Naive thymus-derived CD8-positive, alpha-beta T cell (primary cell): ENCODE results near the gene EPHA6. TPM values are rescaled to one million over a fixed set of nuclear protein-coding genes. Genes with fewer than 3 reads are reported as not detected.
"Not testable (repeated sequence)": the region's sequence is repeated elsewhere in the genome, so short reads cannot be mapped to it uniquely, and the experiment has no call there.

Experiments
- ATAC-seq, 2 donors: fragments of 150-1000 bp; cut with Tn5 transposase in 1 of 2; sonication (Bioruptor Pico), chemical (Tn5 transposase) in 1 of 2; 1 replicate in 1 of 2; 2 replicates in 1 of 2; pipeline ENCODE4 v1.10.0; 2021; ENCODE audit warnings: mild to moderate bottlenecking in 2 of 2, moderate library complexity in 2 of 2
- POLR2A ChIA-PET: fragments of 350-600 bp; sonication (Branson Sonifier 250); formaldehyde crosslinking; loops from one replicate; lab custom pipeline; 2021; ENCODE audit warnings: antibody characterized with exemption; lab: Charles Lee
- DNase-seq, 10 donors: peaks; one replicate each; pipeline versions ENCODE4 v3.0.0 to v3.0.0-alpha.2; 2020 to 2022
- H3K27ac Mint-ChIP-seq, 10 donors: one replicate each; pipeline ENCODE4 v1.8.0; 2020 to 2022; ENCODE audit warnings: mild to moderate bottlenecking in 10 of 10, mixed read lengths in 10 of 10, moderate library complexity in 4 of 10, inconsistent platforms in 1 of 10
- H3K27me3 Mint-ChIP-seq, 5 donors: one replicate each; pipeline ENCODE4 v1.8.0; 2021 to 2022; ENCODE audit warnings: mixed read lengths in 5 of 5
- H3K36me3 Mint-ChIP-seq, 3 donors: one replicate each; pipeline ENCODE4 v1.8.0; 2020 to 2022; ENCODE audit warnings: mixed read lengths in 3 of 3, mild to moderate bottlenecking in 2 of 3, inconsistent platforms in 1 of 3
- H3K4me1 Mint-ChIP-seq, 4 donors: one replicate each; pipeline ENCODE4 v1.8.0; 2021 to 2022; ENCODE audit warnings: mixed read lengths in 4 of 4
- H3K4me3 Mint-ChIP-seq, 10 donors: one replicate each; pipeline ENCODE4 v1.8.0; 2020 to 2022; ENCODE audit warnings: mild to moderate bottlenecking in 10 of 10, mixed read lengths in 10 of 10, moderate library complexity in 6 of 10, inconsistent platforms in 1 of 10
- H3K9me3 Mint-ChIP-seq, 9 donors: one replicate each; pipeline ENCODE4 v1.8.0; 2020 to 2022; ENCODE audit warnings: mixed read lengths in 9 of 9, mild to moderate bottlenecking in 3 of 9, inconsistent platforms in 1 of 9, moderate library complexity in 1 of 9
- polyA plus RNA-seq, 3 donors: library from polyadenylated mRNA; unstranded; fragments of 300-500 nt; fragmentation: Illumina TruSeq; gene quantifications; one replicate each; pipeline ENCODE4 v1.2.3, GENCODE V29; 2021
- total RNA-seq, 8 experiments: library from RNA in 2 of 8; stranded (reverse) in 2 of 8; gene quantifications; one replicate each; pipeline ENCODE4 v1.2.3 and lab custom pipeline; 2021 to 2026

EPHA6 gene
- total and polyA plus RNA-seq, 5 experiments from 2014 or later, result not detected

- Mint-ChIP-seq H3K36me3 (no peaks in the 10 kb centered on the region), H3K4me1 (no peaks in the 10 kb centered on the region), H3K27ac (no peak overlapping the region), H3K4me3 (no peak overlapping the region), H3K9me3 (peaks cover 0 to 4% (median 0%) of the 10 kb centered on the region in 9 donors), H3K27me3 (no peaks in the 10 kb centered on the region)
- POLR2A ChIA-PET, result interaction anchor here (0.6 kb wide), 1 partner anchor 1945 kb away, joined by 3 read pairs; no protein-coding TSS in a partner anchor
- DNase-seq (no peak), ATAC-seq (no peak)
Measured at GRCh38 chr3:97485206-97485605, 670.8 kb downstream of the EPHA6 start.

DNA sequence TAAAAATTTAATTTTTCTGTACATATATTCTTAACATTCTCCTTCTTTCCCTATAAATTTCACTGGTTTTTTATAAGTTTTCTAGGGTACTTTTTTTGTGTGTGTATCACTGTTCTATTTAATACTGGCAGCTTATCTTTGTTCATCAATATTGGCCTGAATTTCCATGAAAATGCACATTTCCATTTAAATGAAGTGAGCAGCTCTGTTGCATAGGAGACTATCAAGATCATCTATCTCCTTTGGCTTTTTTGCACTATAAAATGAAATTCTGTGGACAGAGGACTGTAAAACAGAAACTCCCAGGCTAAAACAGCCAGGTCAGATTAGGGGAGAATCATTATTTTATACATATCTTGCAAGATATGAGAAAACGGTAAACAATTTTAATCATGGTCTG lies 673.2 kb downstream of the EPHA6 start:
- Mint-ChIP-seq H3K27ac (no peak overlapping the region), H3K4me3 (no peak overlapping the region), H3K9me3 (peaks cover 0 to 2% (median 0%) of the 10 kb centered on the region in 9 donors), H3K4me1 (no peaks in the 10 kb centered on the region), H3K36me3 (no peaks in the 10 kb centered on the region), H3K27me3 (no peaks in the 10 kb centered on the region)
- DNase-seq, result no peak
- ATAC-seq, result no peak
- POLR2A ChIA-PET, result no interaction called here

GRCh38 chr3:97488741-97489140 lies 674.3 kb downstream of the EPHA6 start:
- POLR2A ChIA-PET, result no interaction called here
- DNase-seq (no peak), ATAC-seq (no peak)
- H3K4me3 Mint-ChIP-seq, result no peak overlapping the region
- H3K9me3 Mint-ChIP-seq, result peaks cover 0 to 3% (median 0%) of the 10 kb centered on the region in 9 donors
- H3K27ac Mint-ChIP-seq, result no peak overlapping the region
- H3K27me3 Mint-ChIP-seq, result no peaks in the 10 kb centered on the region
- H3K36me3 Mint-ChIP-seq, result no peaks in the 10 kb centered on the region
- H3K4me1 Mint-ChIP-seq, result no peaks in the 10 kb centered on the region

DNA sequence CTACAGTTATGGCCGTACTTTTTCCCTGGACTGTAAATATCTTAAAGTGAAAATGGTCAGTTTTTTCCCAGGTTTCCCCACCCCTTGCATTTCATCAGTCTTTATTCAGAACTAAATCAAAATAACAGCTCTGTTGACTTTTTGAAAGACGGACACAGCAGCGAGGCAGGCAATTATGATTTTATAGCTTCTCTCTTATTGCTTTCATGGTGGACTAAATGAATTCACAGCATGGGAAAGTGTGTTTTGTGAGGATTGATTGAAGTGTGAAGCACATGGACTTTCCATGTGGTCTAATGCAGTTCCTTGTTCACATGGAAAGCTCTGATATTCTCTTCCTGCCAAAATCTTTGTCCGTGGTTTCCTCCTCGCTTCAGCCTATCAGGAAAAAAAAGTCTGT lies 681.5 kb downstream of the EPHA6 start:
- Mint-ChIP-seq H3K27me3 (peaks cover 0 to 4% (median 0%) of the 10 kb centered on the region in 5 donors), H3K4me1 (no peaks in the 10 kb centered on the region), H3K9me3 (peaks cover 0 to 16% (median 3%) of the 10 kb centered on the region in 9 donors), H3K36me3 (no peaks in the 10 kb centered on the region), H3K27ac (no peak overlapping the region), H3K4me3 (no peak overlapping the region)
- DNase-seq (no peak), ATAC-seq (no peak)
- POLR2A ChIA-PET, result no interaction called here

- H3K36me3 Mint-ChIP-seq, result peaks cover 0 to 6% (median 0%) of the 10 kb centered on the region in 3 donors
- no peak for ATAC-seq
- H3K27me3 Mint-ChIP-seq, result peaks cover 0 to 4% (median 0%) of the 10 kb centered on the region in 5 donors
- no peaks in the 10 kb centered on the region for H3K4me1 Mint-ChIP-seq
- POLR2A ChIA-PET, result no interaction called here
- no peak overlapping the region for H3K4me3 Mint-ChIP-seq
- H3K9me3 Mint-ChIP-seq, result peaks cover 0 to 16% (median 7%) of the 10 kb centered on the region in 9 donors
- no peak for DNase-seq
- H3K27ac Mint-ChIP-seq, result no peak overlapping the region
Measured at GRCh38 chr3:97497138-97497537, 682.7 kb downstream of the EPHA6 start.

- no peak overlapping the region for H3K4me3 Mint-ChIP-seq
- POLR2A ChIA-PET, result no interaction called here
- peaks cover 15 to 61% (median 29%) of the 10 kb centered on the region in 9 donors for H3K9me3 Mint-ChIP-seq
- DNase-seq (no peak), ATAC-seq (no peak)
- H3K4me1 Mint-ChIP-seq, result no peaks in the 10 kb centered on the region
- H3K27me3 Mint-ChIP-seq, result no peaks in the 10 kb centered on the region
- H3K36me3 Mint-ChIP-seq, result peaks cover 0 to 19% (median 0%) of the 10 kb centered on the region in 3 donors
- no peak overlapping the region for H3K27ac Mint-ChIP-seq
Measured at GRCh38 chr3:97504463-97504862, 690.1 kb downstream of the EPHA6 start.

GRCh38 chr3:97510795-97511194 lies 696.4 kb downstream of the EPHA6 start:
- H3K9me3 Mint-ChIP-seq, result peaks cover 0 to 38% (median 23%) of the 10 kb centered on the region in 9 donors
- H3K36me3 Mint-ChIP-seq, result peaks cover 0 to 9% (median 0%) of the 10 kb centered on the region in 3 donors
- no peaks in the 10 kb centered on the region for H3K27me3 Mint-ChIP-seq
- H3K4me1 Mint-ChIP-seq, result no peaks in the 10 kb centered on the region
- ATAC-seq, result no peak
- POLR2A ChIA-PET, result no interaction called here
- no peak for DNase-seq
- no peak overlapping the region for H3K4me3 Mint-ChIP-seq
- no peak overlapping the region for H3K27ac Mint-ChIP-seq

DNA sequence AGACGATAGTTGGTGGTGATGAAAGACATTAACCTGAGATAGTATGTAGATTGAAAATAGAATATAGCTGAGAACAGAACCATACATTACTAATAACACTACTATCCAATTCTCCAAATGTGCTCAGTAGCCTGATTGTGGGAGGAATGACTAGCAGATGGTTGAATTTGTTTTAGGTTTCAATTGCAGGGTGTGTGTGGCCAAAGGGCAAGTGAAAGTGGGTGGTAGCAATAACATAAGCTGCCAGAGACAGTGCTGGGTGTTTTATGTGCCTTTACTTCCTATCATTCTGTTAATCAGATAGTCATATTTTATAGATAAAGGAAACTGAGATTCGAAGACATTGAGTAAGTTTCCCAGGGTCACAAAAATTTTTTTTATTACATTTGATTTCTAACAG lies 700.7 kb downstream of the EPHA6 start:
- Mint-ChIP-seq H3K27ac (no peak overlapping the region), H3K36me3 (no peaks in the 10 kb centered on the region), H3K4me1 (no peaks in the 10 kb centered on the region), H3K4me3 (no peak overlapping the region), H3K9me3 (peaks cover 0 to 14% (median under 1%) of the 10 kb centered on the region in 9 donors), H3K27me3 (no peaks in the 10 kb centered on the region)
- POLR2A ChIA-PET, result no interaction called here
- ATAC-seq (no peak), DNase-seq (no peak)

GRCh38 chr3:97530691-97531090 lies 716.3 kb downstream of the EPHA6 start:
- Mint-ChIP-seq H3K4me3 (no peak overlapping the region), H3K4me1 (no peaks in the 10 kb centered on the region), H3K9me3 (peaks cover 0 to 4% (median 0%) of the 10 kb centered on the region in 9 donors), H3K27me3 (peaks cover 0 to 1% (median 0%) of the 10 kb centered on the region in 5 donors), H3K36me3 (no peaks in the 10 kb centered on the region), H3K27ac (no peak overlapping the region)
- ATAC-seq (no peak), DNase-seq (no peak)
- POLR2A ChIA-PET, result no interaction called here

GRCh38 chr3:97547573-97547972 lies 733.2 kb downstream of the EPHA6 start:
- H3K4me1 Mint-ChIP-seq, DNase-seq, ATAC-seq, H3K27ac Mint-ChIP-seq, H3K4me3 Mint-ChIP-seq, H3K36me3 Mint-ChIP-seq, POLR2A ChIA-PET, H3K27me3 Mint-ChIP-seq: not testable (repeated sequence)
- H3K9me3 Mint-ChIP-seq, result peaks cover 0 to 17% (median 5%) of the 10 kb centered on the region in 9 donors

DNA sequence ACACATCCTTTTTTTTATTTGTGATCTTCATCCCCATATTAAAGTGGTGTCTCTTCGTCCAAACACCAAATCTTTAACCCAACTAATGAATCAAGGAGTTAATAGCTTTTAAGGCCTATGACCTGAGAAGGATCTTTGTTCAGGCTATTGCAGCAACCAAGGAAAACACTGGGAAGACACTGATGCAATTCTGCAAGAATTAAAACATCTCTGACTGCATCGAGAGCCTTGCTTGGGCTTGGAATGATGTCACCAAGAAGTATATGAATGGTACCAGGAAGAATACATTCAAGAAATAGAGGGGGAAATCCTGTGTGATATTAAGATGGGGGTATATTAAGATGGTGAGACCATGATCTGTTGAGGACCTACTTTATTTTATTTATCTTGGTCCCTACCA lies 736.0 kb downstream of the EPHA6 start:
- no peak for ATAC-seq
- POLR2A ChIA-PET, result no interaction called here
- no peaks in the 10 kb centered on the region for H3K36me3 Mint-ChIP-seq
- no peak overlapping the region for H3K4me3 Mint-ChIP-seq
- peaks cover 0 to 6% (median 0%) of the 10 kb centered on the region in 5 donors for H3K27me3 Mint-ChIP-seq
- DNase-seq, result no peak
- H3K9me3 Mint-ChIP-seq, result peaks cover 0 to 20% (median 2%) of the 10 kb centered on the region in 9 donors
- no peak overlapping the region for H3K27ac Mint-ChIP-seq
- no peaks in the 10 kb centered on the region for H3K4me1 Mint-ChIP-seq

DNA sequence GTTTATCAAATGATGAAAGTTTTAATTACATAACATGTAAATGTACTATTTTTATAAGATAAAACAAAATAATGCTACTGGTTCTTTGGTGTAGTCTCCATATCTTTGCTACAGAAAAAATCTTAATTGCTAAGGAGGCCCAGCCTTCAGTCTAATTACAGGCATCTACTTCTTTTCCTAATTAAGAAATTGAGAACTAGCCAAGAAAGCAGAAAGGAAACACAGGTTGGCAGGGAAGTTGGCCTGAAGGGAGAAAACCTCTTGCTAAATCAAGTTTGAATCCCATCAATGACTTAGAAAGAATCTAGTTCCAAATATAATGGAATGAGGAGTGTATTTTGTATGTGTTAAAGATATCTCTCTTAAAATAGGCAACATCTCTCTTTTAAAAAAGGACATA lies 737.8 kb downstream of the EPHA6 start:
- Mint-ChIP-seq H3K4me1 (no peaks in the 10 kb centered on the region), H3K9me3 (peaks cover 0 to 22% (median 2%) of the 10 kb centered on the region in 9 donors), H3K27me3 (peaks cover 0 to 4% (median 0%) of the 10 kb centered on the region in 5 donors), H3K27ac (no peak overlapping the region), H3K36me3 (no peaks in the 10 kb centered on the region), H3K4me3 (no peak overlapping the region)
- DNase-seq (no peak), ATAC-seq (no peak)
- POLR2A ChIA-PET, result no interaction called here

DNA sequence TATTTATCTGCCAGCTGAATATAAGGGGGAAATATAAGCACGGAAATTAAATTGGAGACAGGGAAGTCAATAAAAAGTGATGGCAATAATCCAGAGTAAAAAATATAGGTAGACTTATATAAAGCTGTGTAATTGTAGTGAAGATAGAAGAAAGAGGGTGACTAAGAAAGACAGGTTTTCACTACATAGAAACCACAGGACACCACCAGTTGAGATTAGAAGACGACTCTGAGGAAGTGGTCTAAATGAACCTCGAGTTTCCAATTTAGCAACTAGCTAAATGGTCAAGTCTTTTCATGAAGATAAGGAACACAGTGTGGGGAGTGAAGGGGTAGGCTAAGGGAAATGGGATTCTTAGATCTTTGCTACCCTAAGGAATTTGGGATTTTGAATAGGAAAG lies 761.3 kb downstream of the EPHA6 start:
- H3K27me3 Mint-ChIP-seq, result no peaks in the 10 kb centered on the region
- ATAC-seq (no peak), DNase-seq (no peak)
- H3K4me3 Mint-ChIP-seq, result no peak overlapping the region
- no peak overlapping the region for H3K27ac Mint-ChIP-seq
- POLR2A ChIA-PET, result no interaction called here
- no peaks in the 10 kb centered on the region for H3K4me1 Mint-ChIP-seq
- H3K9me3 Mint-ChIP-seq, result peaks cover 0 to 9% (median 0%) of the 10 kb centered on the region in 9 donors
- no peaks in the 10 kb centered on the region for H3K36me3 Mint-ChIP-seq

- peaks cover 0 to 9% (median 0%) of the 10 kb centered on the region in 9 donors for H3K9me3 Mint-ChIP-seq
- H3K27me3 Mint-ChIP-seq, result no peaks in the 10 kb centered on the region
- DNase-seq (no peak), ATAC-seq (no peak)
- POLR2A ChIA-PET, result no interaction called here
- H3K27ac Mint-ChIP-seq, result no peak overlapping the region
- H3K4me1 Mint-ChIP-seq, result no peaks in the 10 kb centered on the region
- H3K36me3 Mint-ChIP-seq, result no peaks in the 10 kb centered on the region
- H3K4me3 Mint-ChIP-seq, result no peak overlapping the region
Measured at GRCh38 chr3:97576221-97576620, 761.8 kb downstream of the EPHA6 start.
